H1 (cell line): Measurements from ENCODE around the gene PDE4D. TPM values are rescaled to one million over a fixed set of nuclear protein-coding genes. Genes with fewer than 3 reads are reported as not detected.

Experiments
- CEBPB ChIP-seq: IDR thresholded peaks from 2 replicates; pipeline ENCODE4 v1.6.1; 2012; ENCODE audit warnings: low read depth, low read length
- CHD7 ChIP-seq: fragments of 300-600 bp; sonication (generic); IDR thresholded peaks from 2 replicates; pipeline ENCODE4 v1.7.1; 2012; ENCODE audit warnings: low read length, moderate library complexity, mild to moderate bottlenecking, inconsistent platforms; ENCODE audit not compliant: insufficient replicate concordance
- E2F6 ChIP-seq: IDR thresholded peaks from 2 replicates; pipeline ENCODE4 v1.6.1; 2012; ENCODE audit warnings: inconsistent platforms
- KDM1A ChIP-seq: fragments of 200-600, 300-600 bp; sonication (generic); IDR thresholded peaks from 2 replicates; pipeline ENCODE4 v1.7.1; 2016; ENCODE audit warnings: mild to moderate bottlenecking, low read length, borderline replicate concordance
- MAX ChIP-seq: IDR thresholded peaks from 2 replicates; pipeline ENCODE4 v1.6.1; 2012; ENCODE audit warnings: inconsistent platforms
- SUZ12 ChIP-seq: fragments of 200-600 bp; sonication (generic); IDR thresholded peaks from 2 replicates; pipeline ENCODE4 v1.6.1; 2012; ENCODE audit warnings: mild to moderate bottlenecking, inconsistent platforms, low read length, moderate library complexity, mixed read lengths
- polyA plus RNA-seq, 7 experiments: library from polyadenylated mRNA; depleted of rRNA in 3 of 7; stranded (reverse) in 5 of 7; unstranded in 2 of 7; fragments of >200 nt in 5 of 7; fragments of 200-250 nt in 2 of 7; gene quantifications; 1 replicate in 5 of 7; 2 replicates in 1 of 7; 4 replicates in 1 of 7; pipeline versions ENCODE4 v1.2.1 to v1.2.3, GENCODE V29; 2011 to 2013; ENCODE audit warnings: missing spikeins in 2 of 7, mixed read lengths in 2 of 7
- total RNA-seq: library from RNA; stranded (reverse); fragmentation: NEBNext Ultra II Directional; extraction: Animal tissue kit (Norgen Biotek cat#: 25700); gene quantifications from 2 replicates; pipeline ENCODE4 v1.2.1, GENCODE V29; 2021

Gene PDE4D
- total and polyA plus RNA-seq, 2 of the 8 experiments (the other 6 are each of a cell fraction or from before 2014, with no cell fraction given) = 2.3 to 3.7 TPM

- TF ChIP-seq CHD7 = no peak
- TF ChIP-seq MAX = no peak
- no peak for TF ChIP-seq E2F6
- no peak for TF ChIP-seq SUZ12
- no peak for TF ChIP-seq CEBPB
- TF ChIP-seq KDM1A = no peak
Measured at GRCh38 chr5:59146729-59147128, 746.8 kb downstream of the PDE4D start (continued).
